ENCODE results near the gene CFAP221. TPM values are rescaled to one million over a fixed set of nuclear protein-coding genes. Genes with fewer than 3 reads are reported as not detected.

Gene CFAP221
- total RNA-seq, 1 donor from 2014 or later, result 0.20 TPM

DNA sequence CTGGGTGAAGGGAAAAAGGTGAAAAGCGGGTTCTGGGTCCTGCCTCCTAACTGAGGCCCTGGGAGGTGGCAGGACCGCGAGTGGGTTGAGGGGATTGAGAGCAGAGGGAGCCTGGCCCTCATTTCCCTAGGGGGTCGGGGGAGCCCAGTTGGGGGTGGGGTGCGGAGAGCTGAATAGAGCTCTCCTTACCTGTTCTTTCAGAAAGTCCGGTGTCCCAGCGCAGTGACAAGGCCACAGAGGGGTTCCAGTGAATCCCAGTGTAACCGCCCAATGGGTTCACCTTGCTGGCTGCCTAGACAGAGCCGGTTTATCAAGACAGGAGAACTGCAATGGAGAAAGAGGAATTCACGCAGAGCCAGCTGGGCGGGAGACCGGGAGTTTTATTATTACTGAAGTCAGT, 157.1 kb downstream of the CFAP221 start:
- no peak for DNase-seq

DNA sequence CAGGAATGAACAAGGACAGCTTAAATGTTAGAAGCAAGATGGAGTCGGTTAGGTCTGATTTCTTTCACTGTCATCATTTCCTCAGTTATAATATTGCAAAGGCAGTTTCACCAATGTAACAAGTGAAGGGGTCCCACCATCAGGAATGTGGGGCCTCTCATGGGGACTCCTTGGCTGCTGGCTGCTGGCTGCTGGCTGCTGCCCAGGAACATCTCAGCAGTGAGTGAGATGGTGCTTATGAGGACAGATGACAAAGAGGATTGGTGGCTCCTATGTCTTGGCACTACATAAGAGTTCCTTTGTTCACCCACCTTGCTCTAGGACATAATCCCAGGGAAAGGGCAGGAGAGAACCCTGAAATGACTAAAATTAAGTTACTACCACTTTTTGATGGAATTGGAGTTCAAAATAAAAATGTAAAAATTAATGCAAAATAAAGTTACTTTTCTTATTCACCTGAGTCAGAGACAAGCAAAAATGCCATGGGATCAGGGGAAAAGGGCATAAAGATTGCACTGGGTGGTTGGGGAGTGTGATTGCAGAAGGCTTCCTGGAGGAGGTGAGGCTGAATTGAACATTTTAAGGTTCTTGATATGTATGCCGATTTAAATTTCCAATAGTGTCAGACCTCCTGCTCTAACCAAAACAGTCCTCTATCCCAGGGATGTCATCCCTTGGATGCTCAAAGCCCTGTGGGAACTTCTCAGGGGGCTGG, 158.1 kb downstream of the CFAP221 start:
- peak; percentile 19 for DNase-seq

DNA sequence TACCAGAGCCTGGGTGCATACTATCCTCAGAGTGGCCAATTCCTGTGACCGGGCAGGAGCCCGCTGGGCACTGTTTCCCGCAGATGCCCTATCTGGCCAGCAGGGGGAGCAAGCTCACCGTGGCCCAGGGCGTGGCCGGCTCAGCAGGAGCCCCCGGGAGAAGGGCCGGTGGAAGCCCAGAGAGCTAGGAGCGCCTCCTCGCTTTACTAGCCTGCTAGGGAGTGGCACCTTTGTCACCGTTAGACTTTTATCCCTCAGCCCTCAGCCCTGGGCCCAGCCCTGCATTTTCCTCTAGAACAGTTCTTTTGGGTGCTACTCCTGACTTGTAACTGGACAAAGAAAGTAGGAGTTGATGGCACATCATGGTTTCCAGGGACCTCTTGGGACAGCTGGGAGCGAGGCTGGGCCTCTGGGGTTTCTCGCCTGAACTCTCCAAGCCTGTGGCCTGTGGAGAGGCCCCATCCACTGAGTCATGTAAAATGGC, 158.7 kb downstream of the CFAP221 start:
- peak; percentile 26 for DNase-seq

DNA sequence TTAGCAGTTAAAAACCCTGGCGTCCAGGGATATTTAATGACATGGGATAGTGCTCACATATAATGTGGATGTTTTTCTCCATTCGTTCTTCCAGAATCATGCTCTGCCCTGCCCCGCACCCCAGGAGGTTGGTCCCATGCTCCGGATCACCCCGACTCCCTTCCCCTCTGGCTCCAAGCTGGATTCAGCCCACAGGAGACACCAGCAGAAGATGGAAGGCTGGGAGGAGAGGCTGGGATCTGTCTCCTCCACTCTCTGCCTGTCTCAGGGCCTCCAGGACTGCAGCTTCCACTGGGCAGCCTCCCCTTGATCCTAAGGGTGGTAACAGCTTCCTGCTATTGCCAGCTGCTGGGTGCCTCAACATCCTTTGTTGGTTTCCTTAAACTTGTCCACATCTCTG, 159.3 kb downstream of the CFAP221 start:
- no peak for DNase-seq

DNA sequence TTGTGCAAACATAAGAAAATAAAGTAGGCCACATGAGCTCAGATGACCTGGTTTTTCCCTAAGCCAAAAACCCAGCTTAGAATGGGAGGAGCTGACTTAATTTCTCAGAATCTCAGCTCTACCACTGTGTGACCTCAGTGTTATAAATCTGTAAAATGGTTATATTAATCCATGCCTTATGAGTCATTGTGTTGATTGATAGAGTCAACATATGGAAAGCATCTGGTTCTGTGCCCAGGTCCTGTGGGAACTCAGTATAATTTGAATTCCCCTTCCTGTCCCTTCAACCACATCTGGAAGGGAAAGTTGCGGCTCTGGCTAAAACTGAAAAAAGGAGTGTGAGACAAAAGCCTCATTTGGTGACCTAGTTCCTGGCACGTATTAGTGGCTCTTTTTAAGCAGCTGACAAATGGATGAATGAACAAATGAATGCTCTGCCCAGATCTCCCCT, 160.4 kb downstream of the CFAP221 start:
- peak; percentile 72 for DNase-seq

DNA sequence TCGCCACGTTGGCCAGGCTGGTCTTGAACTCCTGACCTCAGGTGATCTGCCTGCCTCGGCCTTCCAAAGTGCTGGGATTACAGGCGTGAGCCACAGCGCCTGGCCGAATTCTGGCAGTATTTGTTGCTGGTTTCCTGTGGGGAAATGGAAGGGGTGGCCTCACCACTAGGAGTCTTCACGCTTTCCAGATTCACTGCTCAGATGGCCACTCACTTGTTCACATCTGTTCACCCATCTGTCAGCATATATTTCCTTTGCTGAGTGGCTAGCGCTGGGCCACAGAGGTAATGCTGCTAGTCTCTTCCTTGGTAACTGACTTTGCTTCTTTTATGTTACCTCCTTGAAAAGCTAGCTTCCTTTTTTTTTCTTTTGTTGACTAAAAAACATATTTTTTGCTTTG, 162.0 kb downstream of the CFAP221 start:
- no peak for DNase-seq

Other genes starting within 250 kb of the CFAP221 start
- gene C2orf76, start 177.6 kb upstream of the CFAP221 start, total RNA-seq, result 17.4 TPM
- gene DBI, start 177.5 kb upstream of the CFAP221 start, total RNA-seq, result 169 TPM
- 1.5 TPM for gene TMEM37, start 112.6 kb upstream of the CFAP221 start, total RNA-seq
- not detected for gene SCTR, start 20.0 kb upstream of the CFAP221 start, total RNA-seq
- 5.9 TPM for gene TMEM177, start 134.8 kb downstream of the CFAP221 start, total RNA-seq
- gene PTPN4, start 215.5 kb downstream of the CFAP221 start, total RNA-seq, result 40.6 TPM

All from skin of body (tissue), 2 donors.